MCF 10A (cell line): ENCODE results near the gene C1QL1. TPM values are rescaled to one million over a fixed set of nuclear protein-coding genes. Genes with fewer than 3 reads are reported as not detected.

ENCODE experiments used
- BruUV-seq: library from RNA; stranded (reverse); fragments of 400-500 nt; replicated peaks from 2 replicates; lab custom pipeline; 2021; lab: Mats Ljungman, UMichigan
- CTCF ChIA-PET: fragments of 300-600 bp; sonication (Branson Sonifier 250); formaldehyde crosslinking; extraction: SDS; loops from one replicate; lab custom pipeline; 2021; ENCODE audit warnings: antibody characterized with exemption, inconsistent platforms; lab: Yijun Ruan, JAX
- POLR2A ChIA-PET: fragments of 300-600, 350-650 bp; sonication (Branson Sonifier 250); formaldehyde crosslinking; extraction: SDS; loops from one replicate; lab custom pipeline; 2020; ENCODE audit warnings: antibody characterized with exemption, inconsistent platforms; lab: Yijun Ruan, JAX
- DNase-seq: peaks from one replicate; pipeline ENCODE4 v3.0.0-alpha.2; 2018; ENCODE audit not compliant: unreplicated experiment
- H3K27ac Mint-ChIP-seq: one replicate; pipeline ENCODE4 v1.8.0; 2022; ENCODE audit warnings: mild to moderate bottlenecking, low read depth, mixed read lengths; ENCODE audit not compliant: unreplicated experiment
- H3K27me3 Mint-ChIP-seq: one replicate; pipeline ENCODE4 v1.8.0; 2022; ENCODE audit warnings: mixed read lengths; ENCODE audit not compliant: insufficient read depth, unreplicated experiment
- H3K36me3 Mint-ChIP-seq: one replicate; pipeline ENCODE4 v1.8.0; 2022; ENCODE audit warnings: mild to moderate bottlenecking, moderate library complexity, mixed read lengths; ENCODE audit not compliant: insufficient read depth, unreplicated experiment
- H3K4me1 Mint-ChIP-seq: one replicate; pipeline ENCODE4 v1.8.0; 2022; ENCODE audit warnings: mixed read lengths; ENCODE audit not compliant: insufficient read depth, unreplicated experiment
- H3K4me3 Mint-ChIP-seq: one replicate; pipeline ENCODE4 v1.8.0; 2022; ENCODE audit warnings: mild to moderate bottlenecking, moderate library complexity, mixed read lengths; ENCODE audit not compliant: unreplicated experiment
- H3K9me3 Mint-ChIP-seq: one replicate; pipeline ENCODE4 v1.8.0; 2022; ENCODE audit warnings: mixed read lengths; ENCODE audit not compliant: unreplicated experiment
- CTCF ChIP-seq: fragments of 200-600 bp; IDR thresholded peaks from one replicate; pipeline ENCODE4 v1.8.0; 2022; ENCODE audit warnings: antibody characterized with exemption, mild to moderate bottlenecking; ENCODE audit not compliant: unreplicated experiment
- intact Hi-C: fragments of 100-400 bp; cut with micrococcal nuclease; formaldehyde crosslinking; loops from 2 replicates; pipeline ENCODE4 v1.14.1; 2022
- total RNA-seq: library from RNA; stranded (reverse); gene quantifications from 2 replicates; pipeline ENCODE4 v1.2.3, GENCODE V29; 2022

C1QL1 gene
- total RNA-seq, 1 experiment from 2014 or later: 0.96 TPM

- Mint-ChIP-seq H3K9me3 (no peaks in the 10 kb centered on the region), H3K27me3 (no peaks in the 10 kb centered on the region), H3K36me3 (no peaks in the 10 kb centered on the region), H3K27ac (no peak overlapping the region), H3K4me1 (no peaks in the 10 kb centered on the region), H3K4me3 (no peak overlapping the region)
- intact Hi-C loops: no loop called here
- no peak for TF ChIP-seq CTCF
- no TSS peak for BruUV-seq
- DNase-seq: no peak
- ChIA-PET POLR2A (no interaction called here), CTCF (interaction anchor here (0.5 to 1.9 kb wide), 2 partner anchors 15 to 116 kb away, joined by 3 to 5 read pairs; partner anchors contain the start of gene DCAKD)
These were observed 33.4 kb downstream of the C1QL1 start for GRCh38 chr17:44934745-44935105.

- no peaks in the 10 kb centered on the region for H3K36me3 Mint-ChIP-seq
- ChIA-PET POLR2A (no interaction called here), CTCF (interaction anchor here (0.5 to 1.9 kb wide), 3 partner anchors 14 to 140 kb away, joined by 3 to 5 read pairs (median 3); partner anchors contain the start of gene DCAKD)
- H3K27ac Mint-ChIP-seq: peak overlapping the region; percentile 63
- no peaks in the 10 kb centered on the region for H3K27me3 Mint-ChIP-seq
- no TSS peak for BruUV-seq
- TF ChIP-seq CTCF: no peak
- H3K9me3 Mint-ChIP-seq: no peaks in the 10 kb centered on the region
- H3K4me1 Mint-ChIP-seq: no peaks in the 10 kb centered on the region
- H3K4me3 Mint-ChIP-seq: no peak overlapping the region
- intact Hi-C loops: no loop called here
- no peak for DNase-seq
These were observed 34.0 kb downstream of the C1QL1 start for GRCh38 chr17:44933824-44934744.

GRCh38 chr17:44932787-44933097 lies 35.4 kb downstream of the C1QL1 start:
- no peak for DNase-seq
- ChIA-PET CTCF (interaction anchor here (5.4 kb wide), 1 partner anchor 13 kb away, joined by 37 read pairs; no protein-coding TSS in a partner anchor), POLR2A (no interaction called here)
- TF ChIP-seq CTCF: no peak
- no peaks in the 10 kb centered on the region for H3K27me3 Mint-ChIP-seq
- H3K27ac Mint-ChIP-seq: no peak overlapping the region
- H3K9me3 Mint-ChIP-seq: no peaks in the 10 kb centered on the region
- no TSS peak for BruUV-seq
- no peaks in the 10 kb centered on the region for H3K4me1 Mint-ChIP-seq
- intact Hi-C loops: no loop called here
- H3K4me3 Mint-ChIP-seq: no peak overlapping the region
- peaks cover 6% of the 10 kb centered on the region for H3K36me3 Mint-ChIP-seq

GRCh38 chr17:44932096-44932786 lies 35.9 kb downstream of the C1QL1 start:
- TF ChIP-seq CTCF: no peak
- intact Hi-C loops: no loop called here
- Mint-ChIP-seq H3K27me3 (no peaks in the 10 kb centered on the region), H3K36me3 (peaks cover 6% of the 10 kb centered on the region), H3K4me1 (no peaks in the 10 kb centered on the region), H3K4me3 (no peak overlapping the region), H3K9me3 (no peaks in the 10 kb centered on the region), H3K27ac (no peak overlapping the region)
- ChIA-PET POLR2A (interaction anchor here (0.6 to 1.1 kb wide), 2 partner anchors 9 to 20 kb away, joined by 3 to 4 read pairs; no protein-coding TSS in a partner anchor), CTCF (interaction anchor here (0.6 to 5.4 kb wide), 3 partner anchors 13 to 201 kb away, joined by 3 to 37 read pairs (median 3); no protein-coding TSS in a partner anchor)
- DNase-seq: no peak
- no TSS peak for BruUV-seq
